ENCODE measurements around the gene PANK4. TPM values are rescaled to one million over a fixed set of nuclear protein-coding genes. Genes with fewer than 3 reads are reported as not detected.

The PANK4 gene
- total and polyA plus RNA-seq, 2 donors (not counting 3 experiments of a cell fraction or from before 2014, with no cell fraction given) = 22.1 to 34.0 TPM

GRCh38 chr1:2486041-2486440, 40.4 kb downstream of the PANK4 start:
- Histone ChIP-seq H3K27me3 (ENCODE audit: control insufficient read depth in 2 of 2, insufficient read depth in 2 of 2, low read length in 2 of 2) (no peaks in the 10 kb centered on the region), H2AFZ (ENCODE audit: low read depth, low read length) (no peak overlapping the region), H3K27ac (ENCODE audit: insufficient read depth, low read depth, low read length) (no peak overlapping the region), H4K20me1 (replicated peaks; ENCODE audit: control insufficient read depth, extremely low read depth, insufficient read depth, low read length) (no peaks in the 10 kb centered on the region), H3K9me1 (replicated peaks; ENCODE audit: control insufficient read depth, extremely low read depth, insufficient read depth, low read length) (no peaks in the 10 kb centered on the region), H3K36me3 (ENCODE audit: control insufficient read depth in 2 of 2, extremely low read depth in 1 of 2, insufficient read depth in 2 of 2, low read length in 2 of 2) (no peaks in the 10 kb centered on the region), H3K4me2 (ENCODE audit: insufficient read depth, low read length) (no peak overlapping the region), H3K4me3 (replicated peaks in 1 of 3; ENCODE audit: insufficient read depth in 1 of 3, low read depth in 1 of 3, low read length in 3 of 3) (no peak overlapping the region), H3K9me3 (replicated peaks; ENCODE audit: control insufficient read depth, insufficient read depth, low read length) (no peaks in the 10 kb centered on the region), H3K79me2 (ENCODE audit: control insufficient read depth, insufficient read depth, low read length) (no peaks in the 10 kb centered on the region), H3K9ac (replicated peaks; ENCODE audit: extremely low read depth, insufficient read depth, low read length) (no peak overlapping the region), H3K4me1 (ENCODE audit: control insufficient read depth, extremely low read depth, insufficient read depth, low read length) (no peaks in the 10 kb centered on the region)
- intact Hi-C loops (cut with micrococcal nuclease) (no loop called here), dilution Hi-C loops (cut with MboI; ENCODE audit: extremely low pct_ligation_motif_present, low sequenced_read_pairs) (no loop called here)
- TF ChIP-seq EZH2 (IDR thresholded peaks at IDR 0.05; ENCODE audit: borderline replicate concordance, low read depth, low read length, severe bottlenecking) (no peak), GATA2 (IDR thresholded peaks at IDR 0.05; ENCODE audit: insufficient read depth, insufficient read length, low read depth, low read length) (no peak), MYC (IDR thresholded peaks at IDR 0.05; ENCODE audit: low read depth, low read length) (no peak), CTCF (IDR thresholded peaks at IDR 0.05; ENCODE audit: extremely low read depth in 1 of 2, insufficient read depth in 1 of 2, low read depth in 1 of 2, low read length in 2 of 2) (no peak), POLR2AphosphoS5 (IDR thresholded peaks at IDR 0.05; ENCODE audit: insufficient read depth, low read depth, low read length) (no peak), POLR2A (IDR thresholded peaks at IDR 0.05; ENCODE audit: low read depth, low read length) (no peak), JUN (IDR thresholded peaks at IDR 0.05; ENCODE audit: borderline replicate concordance, insufficient read depth, insufficient read length, low read depth) (no peak), FOS (IDR thresholded peaks at IDR 0.05; ENCODE audit: borderline replicate concordance, insufficient read depth, low read length) (no peak)
- TF ChIP-seq, protein P1, sequence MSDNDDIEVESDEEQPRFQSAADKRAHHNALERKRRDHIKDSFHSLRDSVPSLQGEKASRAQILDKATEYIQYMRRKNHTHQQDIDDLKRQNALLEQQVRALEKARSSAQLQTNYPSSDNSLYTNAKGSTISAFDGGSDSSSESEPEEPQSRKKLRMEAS (IDR thresholded peaks at IDR 0.05; ENCODE audit: insufficient read depth, insufficient read length) = no peak
- DNase-seq (ENCODE audit: low read depth, low spot score) (no peak), FAIRE-seq (no peak)
- no TSS peak for BruUV-seq (replicated peaks)
- POLR2A ChIA-PET = no interaction called here
- CTCF ChIA-PET = no interaction called here

All from endothelial cell of umbilical vein (primary cell).